ENCODE results near the gene GVQW3. TPM values are rescaled to one million over a fixed set of nuclear protein-coding genes. Genes with fewer than 3 reads are reported as not detected.
"Not testable (repeated sequence)": the region's sequence is repeated elsewhere in the genome, so short reads cannot be mapped to it uniquely, and the experiment has no call there.

GVQW3 gene
- total RNA-seq, 1 donor from 2014 or later, result 0.53 TPM

GRCh38 chr11:76385903-76386302 lies 4.8 kb downstream of the GVQW3 start:
- no peak for DNase-seq (ENCODE audit: extremely low read depth, low read depth, low spot score)

- DNase-seq (ENCODE audit: extremely low read depth, low read depth, low spot score), result no peak
Observed at GRCh38 chr11:76388408-76388807, 7.3 kb downstream of the GVQW3 start.

GRCh38 chr11:76391021-76391420 lies 9.9 kb downstream of the GVQW3 start:
- DNase-seq (ENCODE audit: extremely low read depth, low read depth, low spot score), result no peak

- DNase-seq (ENCODE audit: extremely low read depth, low read depth, low spot score), result no peak
Observed at GRCh38 chr11:76391811-76392475, 10.8 kb downstream of the GVQW3 start.

- DNase-seq (ENCODE audit: extremely low read depth, low read depth, low spot score), result no peak
Observed at GRCh38 chr11:76392870-76393269, 11.7 kb downstream of the GVQW3 start.

GRCh38 chr11:76394411-76394810 lies 13.3 kb downstream of the GVQW3 start:
- no peak for DNase-seq (ENCODE audit: extremely low read depth, low read depth, low spot score)

GRCh38 chr11:76395296-76395695 lies 14.2 kb downstream of the GVQW3 start:
- DNase-seq (ENCODE audit: extremely low read depth, low read depth, low spot score), result no peak

- no peak for DNase-seq (ENCODE audit: extremely low read depth, low read depth, low spot score)
Observed at GRCh38 chr11:76397383-76397782, 16.3 kb downstream of the GVQW3 start.

GRCh38 chr11:76400967-76401366 lies 19.8 kb downstream of the GVQW3 start:
- DNase-seq (ENCODE audit: extremely low read depth, low read depth, low spot score), result no peak

GRCh38 chr11:76401484-76401883 lies 20.4 kb downstream of the GVQW3 start:
- not testable (repeated sequence) for DNase-seq (ENCODE audit: extremely low read depth, low read depth, low spot score)

GRCh38 chr11:76406359-76406758 lies 25.2 kb downstream of the GVQW3 start:
- DNase-seq (ENCODE audit: extremely low read depth, low read depth, low spot score), result no peak

- DNase-seq (ENCODE audit: extremely low read depth, low read depth, low spot score), result no peak
Observed at GRCh38 chr11:76408171-76408965, 27.2 kb downstream of the GVQW3 start.

- DNase-seq (ENCODE audit: extremely low read depth, low read depth, low spot score), result no peak
Observed at GRCh38 chr11:76410851-76411357, 29.8 kb downstream of the GVQW3 start.

GRCh38 chr11:76415073-76415472 lies 34.0 kb downstream of the GVQW3 start:
- DNase-seq (ENCODE audit: extremely low read depth, low read depth, low spot score), result no peak

GRCh38 chr11:76419896-76420295 lies 38.8 kb downstream of the GVQW3 start:
- DNase-seq (ENCODE audit: extremely low read depth, low read depth, low spot score), result no peak

- DNase-seq (ENCODE audit: extremely low read depth, low read depth, low spot score), result no peak
Observed at GRCh38 chr11:76424379-76424778, 43.3 kb downstream of the GVQW3 start.

- no peak for DNase-seq (ENCODE audit: extremely low read depth, low read depth, low spot score)
Observed at GRCh38 chr11:76424891-76425290, 43.8 kb downstream of the GVQW3 start.

GRCh38 chr11:76426660-76427059 lies 45.5 kb downstream of the GVQW3 start:
- DNase-seq (ENCODE audit: extremely low read depth, low read depth, low spot score), result no peak

- DNase-seq (ENCODE audit: extremely low read depth, low read depth, low spot score), result no peak
Observed at GRCh38 chr11:76436020-76436419, 54.9 kb downstream of the GVQW3 start.

- no peak for DNase-seq (ENCODE audit: extremely low read depth, low read depth, low spot score)
Observed at GRCh38 chr11:76443268-76443980, 62.3 kb downstream of the GVQW3 start.

GRCh38 chr11:76444065-76444383 lies 62.9 kb downstream of the GVQW3 start:
- no peak for DNase-seq (ENCODE audit: extremely low read depth, low read depth, low spot score)
